ENCODE data around the gene AUH. TPM values are rescaled to one million over a fixed set of nuclear protein-coding genes. Genes with fewer than 3 reads are reported as not detected.

Gene AUH
- total and polyA plus RNA-seq, 12 donors, result 16.3 to 56.3 (median 44.2) TPM

DNA sequence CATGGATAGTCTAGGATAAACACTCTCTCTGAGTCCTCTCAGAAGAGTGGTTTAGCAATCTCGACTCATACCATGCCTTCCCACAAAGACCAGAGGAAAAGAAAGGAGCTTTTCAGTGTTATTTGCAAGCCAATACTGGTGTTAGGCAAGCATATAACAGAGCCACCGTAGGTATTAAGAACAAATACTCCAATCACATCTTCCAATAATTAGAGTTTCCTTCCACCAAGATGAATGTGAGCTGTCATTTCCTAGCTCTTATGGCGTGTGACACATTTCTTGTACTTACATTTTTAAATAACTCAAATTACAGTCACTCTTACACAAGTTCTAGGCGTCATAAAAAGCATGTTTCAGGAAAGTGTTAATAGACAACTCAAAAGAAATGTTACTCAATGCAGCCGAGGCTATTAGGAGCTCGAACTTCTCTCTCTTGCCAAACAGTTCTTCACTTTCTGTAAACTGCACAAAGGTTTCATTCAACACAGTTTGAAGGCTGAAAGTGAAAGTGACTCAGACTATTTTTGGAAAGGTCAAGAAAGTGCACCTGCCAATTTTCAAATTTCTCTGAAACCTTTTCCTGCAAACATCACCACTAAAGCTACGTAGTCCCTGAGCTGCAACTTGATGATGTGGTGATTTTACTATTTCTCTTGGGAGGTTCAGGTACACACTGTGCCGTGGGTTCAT, 153.8 kb downstream of the AUH start:
- peaks cover 0 to 6% (median 0%) of the 10 kb centered on the region in 9 donors for H3K36me3 ChIP-seq
- intact Hi-C loops (cut with DNase I), result loop anchor here in 1 of 10 donors (5.0 kb wide), 1 partner anchor 46 kb away; no protein-coding TSS in a partner anchor
- ATAC-seq (peak; percentile 66 to 92 (median 81)), DNase-seq (no peak)
- peak overlapping the region in 9 of 10 donors; percentile 39 to 85 (median 63) for H3K27ac ChIP-seq
- H3K4me1 ChIP-seq, result peaks cover 7 to 25% (median 16%) of the 10 kb centered on the region in 9 donors
- H3K4me3 ChIP-seq, result peak overlapping the region in 5 of 10 donors; percentile 1 to 18 (median 6)
- 25 to 29% methylated on average over 8 of the region's 8 CpGs for WGBS, 2 donors
- no peaks in the 10 kb centered on the region for H3K27me3 ChIP-seq
- H3K9me3 ChIP-seq, result peaks cover 0 to 5% (median 1%) of the 10 kb centered on the region in 11 donors
- TF ChIP-seq, protein P1, sequence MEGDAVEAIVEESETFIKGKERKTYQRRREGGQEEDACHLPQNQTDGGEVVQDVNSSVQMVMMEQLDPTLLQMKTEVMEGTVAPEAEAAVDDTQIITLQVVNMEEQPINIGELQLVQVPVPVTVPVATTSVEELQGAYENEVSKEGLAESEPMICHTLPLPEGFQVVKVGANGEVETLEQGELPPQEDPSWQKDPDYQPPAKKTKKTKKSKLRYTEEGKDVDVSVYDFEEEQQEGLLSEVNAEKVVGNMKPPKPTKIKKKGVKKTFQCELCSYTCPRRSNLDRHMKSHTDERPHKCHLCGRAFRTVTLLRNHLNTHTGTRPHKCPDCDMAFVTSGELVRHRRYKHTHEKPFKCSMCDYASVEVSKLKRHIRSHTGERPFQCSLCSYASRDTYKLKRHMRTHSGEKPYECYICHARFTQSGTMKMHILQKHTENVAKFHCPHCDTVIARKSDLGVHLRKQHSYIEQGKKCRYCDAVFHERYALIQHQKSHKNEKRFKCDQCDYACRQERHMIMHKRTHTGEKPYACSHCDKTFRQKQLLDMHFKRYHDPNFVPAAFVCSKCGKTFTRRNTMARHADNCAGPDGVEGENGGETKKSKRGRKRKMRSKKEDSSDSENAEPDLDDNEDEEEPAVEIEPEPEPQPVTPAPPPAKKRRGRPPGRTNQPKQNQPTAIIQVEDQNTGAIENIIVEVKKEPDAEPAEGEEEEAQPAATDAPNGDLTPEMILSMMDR (IDR thresholded peaks at IDR 0.05), result no peak

GRCh38 chr9:91207397-91207728, 154.4 kb downstream of the AUH start:
- intact Hi-C loops (cut with DNase I), result loop anchor here in 1 of 10 donors (5.0 kb wide), 1 partner anchor 45 kb away; no protein-coding TSS in a partner anchor
- no peaks in the 10 kb centered on the region for H3K27me3 ChIP-seq
- TF ChIP-seq, protein P1 (IDR thresholded peaks at IDR 0.05), result no peak
- peak overlapping the region in 9 of 10 donors; percentile 39 to 85 (median 63) for H3K27ac ChIP-seq
- peaks cover 0 to 1% (median 0%) of the 10 kb centered on the region in 9 donors for H3K36me3 ChIP-seq
- 94 to 95% methylated on average over 9 of the region's 9 CpGs for WGBS, 2 donors
- no peak for ATAC-seq
- DNase-seq, result no peak
- H3K9me3 ChIP-seq, result peaks cover 0 to 10% (median 5%) of the 10 kb centered on the region in 11 donors
- peak overlapping the region in 1 of 10 donors; percentile 18 for H3K4me3 ChIP-seq
- H3K4me1 ChIP-seq, result peaks cover 7 to 25% (median 16%) of the 10 kb centered on the region in 9 donors

DNA sequence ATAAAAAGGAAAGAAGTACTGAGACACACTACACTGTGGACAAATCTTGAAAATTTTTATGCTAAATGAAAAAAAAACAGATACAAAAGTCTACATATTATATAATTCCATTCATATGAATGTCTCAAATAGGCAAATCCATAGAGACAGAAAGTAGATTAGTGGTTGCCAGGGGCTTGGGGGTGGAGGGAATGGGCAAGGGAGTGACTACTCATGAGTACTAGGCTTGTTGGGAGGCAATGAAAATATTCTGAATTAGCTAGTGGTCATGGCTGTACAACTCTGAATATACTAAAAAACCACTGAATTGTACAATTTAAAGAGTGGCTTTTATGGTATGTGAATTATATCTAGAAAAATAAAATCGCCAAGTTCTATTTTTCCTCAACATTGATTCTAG, 154.9 kb downstream of the AUH start:
- no peaks in the 10 kb centered on the region for H3K36me3 ChIP-seq
- H3K27ac ChIP-seq, result peak overlapping the region in 4 of 10 donors; percentile 53 to 85 (median 70)
- WGBS, 2 donors, result 100% methylated on average over 1 of the region's 1 CpG
- H3K4me1 ChIP-seq, result peaks cover 7 to 25% (median 16%) of the 10 kb centered on the region in 9 donors
- no peak for DNase-seq
- TF ChIP-seq, protein P1 (IDR thresholded peaks at IDR 0.05), result no peak
- no peaks in the 10 kb centered on the region for H3K27me3 ChIP-seq
- H3K9me3 ChIP-seq, result peaks cover 0 to 12% (median 5%) of the 10 kb centered on the region in 11 donors
- no peak for ATAC-seq
- intact Hi-C loops (cut with DNase I), result loop anchor here in 1 of 10 donors (5.0 kb wide), 1 partner anchor 45 kb away; no protein-coding TSS in a partner anchor
- no peak overlapping the region for H3K4me3 ChIP-seq

GRCh38 chr9:91202736-91203283, 158.9 kb downstream of the AUH start:
- H3K9me3 ChIP-seq, result peaks cover 0 to 28% (median 5%) of the 10 kb centered on the region in 11 donors
- H3K27me3 ChIP-seq, result no peaks in the 10 kb centered on the region
- peaks cover 0 to 5% (median 0%) of the 10 kb centered on the region in 9 donors for H3K36me3 ChIP-seq
- H3K4me3 ChIP-seq, result no peak overlapping the region
- ATAC-seq (no peak), DNase-seq (no peak)
- intact Hi-C loops (cut with DNase I), result no loop called here
- TF ChIP-seq, protein P1 (IDR thresholded peaks at IDR 0.05), result no peak
- no peak overlapping the region for H3K27ac ChIP-seq
- peaks cover 8 to 39% (median 10%) of the 10 kb centered on the region in 9 donors for H3K4me1 ChIP-seq

All from heart right ventricle (tissue), 16 donors.